GM12878 (cell line): ENCODE results near the gene KLK13.

Experiments used
- REST ChIP-seq: IDR thresholded peaks from 2 replicates; pipeline ENCODE4 v1.6.1; 2012; ENCODE audit warnings: mild to moderate bottlenecking, low read depth, low read length
- SREBF2 ChIP-seq: IDR thresholded peaks from 2 replicates; pipeline ENCODE4 v1.6.1; 2012; ENCODE audit warnings: mild to moderate bottlenecking, low read length

DNA sequence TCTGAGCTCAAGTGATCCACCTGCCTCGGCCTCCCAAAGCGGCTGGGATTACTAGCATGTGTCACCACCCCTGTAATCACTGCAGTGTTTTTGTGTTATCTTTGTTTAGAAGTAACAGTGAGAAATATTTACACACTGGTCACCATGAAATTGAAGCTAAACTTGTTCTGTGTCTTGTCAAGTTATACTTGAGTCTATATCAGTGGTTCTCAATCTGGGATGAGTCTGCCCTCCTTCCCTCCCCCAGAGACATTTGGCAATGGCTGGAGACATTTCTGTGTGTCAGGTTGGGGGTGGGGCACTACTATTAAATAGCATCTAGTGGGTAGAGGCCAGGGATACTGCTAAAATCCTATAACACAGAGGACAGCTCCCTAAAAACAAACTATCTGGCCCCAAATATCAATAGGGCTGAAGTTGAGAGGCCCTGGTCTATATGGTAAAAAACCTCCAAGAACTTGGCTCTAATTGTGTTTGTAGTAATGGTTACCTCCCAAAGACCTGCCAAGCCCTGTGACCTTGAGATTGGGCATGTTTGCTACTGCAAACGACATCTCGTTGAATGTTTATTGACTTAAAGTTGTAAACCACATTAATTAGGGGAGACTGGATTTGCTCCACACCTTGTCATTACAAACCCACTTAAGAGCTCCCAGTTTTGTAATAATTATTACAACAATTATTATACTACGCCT is 36.4 kb upstream of the KLK13 start:
- TF ChIP-seq REST = no peak
- no peak for TF ChIP-seq SREBF2
